Measurements from ENCODE around the gene HBD.
"Not testable (repeated sequence)": the region's sequence is repeated elsewhere in the genome, so short reads cannot be mapped to it uniquely, and the experiment has no call there.

The HBD gene

GRCh38 chr11:5252919-5253265 lies 18.6 kb upstream of the HBD start:
- no peak for DNase-seq (ENCODE audit: low read depth)
- TF ChIP-seq CTCF (IDR thresholded peaks at IDR 0.05; ENCODE audit: insufficient read depth, low read depth, low read length, missing control alignments) = no peak
- H3K4me3 ChIP-seq (ENCODE audit: low read length) = no peak overlapping the region

GRCh38 chr11:5252192-5252918 lies 18.1 kb upstream of the HBD start:
- no peak for DNase-seq (ENCODE audit: low read depth)
- no peak for TF ChIP-seq CTCF (IDR thresholded peaks at IDR 0.05; ENCODE audit: insufficient read depth, low read depth, low read length, missing control alignments)
- H3K4me3 ChIP-seq (ENCODE audit: low read length) = no peak overlapping the region

- H3K4me3 ChIP-seq (ENCODE audit: low read length) = no peak overlapping the region
- DNase-seq (ENCODE audit: low read depth) = no peak
- TF ChIP-seq CTCF (IDR thresholded peaks at IDR 0.05; ENCODE audit: insufficient read depth, low read depth, low read length, missing control alignments) = no peak
Observed at GRCh38 chr11:5251746-5252145, 17.5 kb upstream of the HBD start.

GRCh38 chr11:5250543-5251204 lies 16.4 kb upstream of the HBD start:
- no peak for TF ChIP-seq CTCF (IDR thresholded peaks at IDR 0.05; ENCODE audit: insufficient read depth, low read depth, low read length, missing control alignments)
- H3K4me3 ChIP-seq (ENCODE audit: low read length) = no peak overlapping the region
- no peak for DNase-seq (ENCODE audit: low read depth)

GRCh38 chr11:5249807-5250396 lies 15.6 kb upstream of the HBD start, which contains the start of gene HBG1:
HBG1 (minus strand) TSS chr11:5249857; CDS start chr11:5249804, 53 bp downstream.
- not testable (repeated sequence) for H3K4me3 ChIP-seq (ENCODE audit: low read length); DNase-seq (ENCODE audit: low read depth)

GRCh38 chr11:5248498-5248897 lies 14.2 kb upstream of the HBD start:
- DNase-seq (ENCODE audit: low read depth); H3K4me3 ChIP-seq (ENCODE audit: low read length): not testable (repeated sequence)

- H3K4me3 ChIP-seq (ENCODE audit: low read length) = no peak overlapping the region
- TF ChIP-seq CTCF (IDR thresholded peaks at IDR 0.05; ENCODE audit: insufficient read depth, low read depth, low read length, missing control alignments) = no peak
- DNase-seq (ENCODE audit: low read depth) = no peak
Observed at GRCh38 chr11:5247472-5248192, 13.3 kb upstream of the HBD start.

Measured in epithelial cell of esophagus (primary cell).